NB4 (cell line): ENCODE measurements around the gene COL1A1.

ENCODE experiments used
- DNase-seq: peaks from one replicate; pipeline ENCODE4 v3.0.0; 2010; ENCODE audit warnings: low read depth
- H3K4me3 ChIP-seq: one replicate; pipeline ENCODE4 v1.5.1; 2011; ENCODE audit warnings: mild to moderate bottlenecking, low read depth, low read length, moderate library complexity
- CTCF ChIP-seq: IDR thresholded peaks from one replicate; pipeline ENCODE4 v1.5.1; 2012; ENCODE audit warnings: low read depth, low read length
- MYC ChIP-seq: IDR thresholded peaks from 2 replicates; pipeline ENCODE4 v1.6.1; 2011; ENCODE audit warnings: low read depth, low read length
- POLR2A ChIP-seq: IDR thresholded peaks from 2 replicates; pipeline ENCODE4 v1.6.1; 2011; ENCODE audit warnings: mild to moderate bottlenecking; ENCODE audit not compliant: insufficient read length; ENCODE audit errors: extremely low read depth
- TF ChIP-seq, protein P1 (sequence below): IDR thresholded peaks from 2 replicates; pipeline ENCODE4 v1.6.1; 2011; ENCODE audit warnings: low read depth, low read length

COL1A1 gene

DNA sequence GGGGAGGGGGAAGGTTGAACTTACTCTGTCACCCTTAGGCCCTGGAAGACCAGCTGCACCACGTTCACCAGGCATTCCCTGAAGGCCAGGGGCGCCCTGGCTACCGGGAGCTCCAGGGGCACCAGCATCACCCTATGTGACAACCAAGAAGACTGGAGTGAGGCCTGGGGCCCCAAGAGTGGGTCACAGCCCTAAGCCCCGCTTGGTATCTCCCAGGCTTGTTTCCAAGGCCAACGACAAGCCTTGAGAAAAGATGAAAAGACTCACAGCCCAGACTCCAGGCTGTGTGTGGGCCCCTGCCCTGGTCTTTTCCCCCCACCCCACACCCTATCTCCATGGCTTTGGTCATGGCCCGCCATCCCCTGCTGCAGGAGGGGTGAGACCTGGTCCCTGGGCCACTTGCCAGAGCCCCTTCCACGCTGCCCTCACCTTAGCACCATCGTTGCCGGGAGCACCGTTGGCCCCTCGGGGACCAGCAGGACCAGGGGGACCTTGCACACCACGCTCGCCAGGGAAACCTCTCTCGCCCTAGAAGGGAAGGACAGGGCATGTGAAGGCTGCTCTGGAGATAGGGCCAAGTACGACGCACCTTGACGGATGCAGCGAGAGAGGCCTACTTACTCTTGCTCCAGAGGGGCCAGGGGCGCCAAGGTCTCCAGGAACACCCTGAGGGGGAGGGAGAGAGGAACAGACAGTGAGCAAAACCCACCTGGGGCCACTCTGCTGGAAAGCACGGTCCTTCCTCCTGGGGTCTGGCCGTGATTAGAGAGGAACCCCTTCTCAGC, 9.9 kb downstream of the COL1A1 start:
- H3K4me3 ChIP-seq = no peak overlapping the region
- TF ChIP-seq CTCF (no peak), POLR2A (no peak), MYC (no peak)
- DNase-seq = no peak

- DNase-seq = no peak
- TF ChIP-seq MYC = no peak
- TF ChIP-seq, protein P1, sequence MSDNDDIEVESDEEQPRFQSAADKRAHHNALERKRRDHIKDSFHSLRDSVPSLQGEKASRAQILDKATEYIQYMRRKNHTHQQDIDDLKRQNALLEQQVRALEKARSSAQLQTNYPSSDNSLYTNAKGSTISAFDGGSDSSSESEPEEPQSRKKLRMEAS = no peak
- TF ChIP-seq CTCF = no peak
- TF ChIP-seq POLR2A = no peak
- no peak overlapping the region for H3K4me3 ChIP-seq
Observed at GRCh38 chr17:50190603-50191358, 10.7 kb downstream of the COL1A1 start.

GRCh38 chr17:50190293-50190602, 11.2 kb downstream of the COL1A1 start:
- TF ChIP-seq MYC = no peak
- no peak for TF ChIP-seq POLR2A
- TF ChIP-seq, protein P1 = no peak
- TF ChIP-seq CTCF = no peak
- H3K4me3 ChIP-seq = no peak overlapping the region
- no peak for DNase-seq

GRCh38 chr17:50189550-50190292, 11.7 kb downstream of the COL1A1 start:
- no peak for DNase-seq
- H3K4me3 ChIP-seq = no peak overlapping the region
- TF ChIP-seq CTCF (no peak), MYC (no peak), POLR2A (no peak)
- TF ChIP-seq, protein P1 = no peak

GRCh38 chr17:50188921-50189549, 12.4 kb downstream of the COL1A1 start:
- TF ChIP-seq, protein P1 = no peak
- no peak for TF ChIP-seq POLR2A
- TF ChIP-seq CTCF = no peak
- no peak for TF ChIP-seq MYC
- DNase-seq = no peak
- H3K4me3 ChIP-seq = no peak overlapping the region
